ENCODE data around the gene CDK16. TPM values are rescaled to one million over a fixed set of nuclear protein-coding genes. Genes with fewer than 3 reads are reported as not detected.

Gene CDK16
- total and polyA plus RNA-seq, 2 donors (not counting 1 experiment from before 2014, with no cell fraction given), result 57.6 to 104 TPM

DNA sequence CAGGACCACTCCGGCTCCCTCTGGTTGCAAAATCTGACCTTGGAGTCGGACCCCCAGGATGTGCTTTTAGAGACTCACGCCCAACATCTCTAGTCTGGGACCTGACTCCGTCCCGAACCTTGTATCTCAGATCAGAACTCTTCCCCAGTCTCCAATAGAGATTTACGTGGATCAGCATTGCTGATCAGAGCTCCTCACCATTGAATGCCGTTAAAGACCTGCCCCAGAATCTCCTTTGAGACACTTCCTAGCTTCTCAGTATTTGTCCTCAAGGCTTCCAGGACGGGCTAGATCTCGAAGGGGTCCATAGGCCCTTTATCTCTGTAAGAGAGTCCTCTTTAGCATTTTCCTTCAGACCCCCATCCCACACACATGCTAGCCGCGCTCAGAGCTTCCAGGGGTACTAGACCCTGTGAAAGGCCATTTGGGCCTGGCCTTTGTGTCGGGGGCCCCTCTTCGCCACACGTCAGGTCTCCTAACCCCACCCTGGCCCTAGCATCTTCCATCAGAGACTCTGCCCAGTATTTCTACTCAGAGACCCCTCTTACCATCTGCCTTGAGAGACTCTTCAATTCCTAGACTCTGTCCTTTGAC, 24.2 kb upstream of the CDK16 start:
- TF ChIP-seq EZH2 (IDR thresholded peaks at IDR 0.05; ENCODE audit: low read length, missing control alignments) (no peak), CTCF (conservative IDR thresholded peaks at IDR 0.05 in 1 of 2, IDR thresholded peaks at IDR 0.05 in 1 of 2; ENCODE audit: low read depth in 1 of 2, low read length in 2 of 2) (no peak)
- H4K20me1 ChIP-seq (ENCODE audit: control insufficient read depth, extremely low read depth, insufficient read depth, low read length), result no peaks in the 10 kb centered on the region
- H3K9ac ChIP-seq (ENCODE audit: insufficient read depth, low read length), result peak overlapping the region; percentile 97
- H3K4me2 ChIP-seq (ENCODE audit: extremely low read depth, insufficient read depth, low read length), result peak overlapping the region; percentile 99
- no peaks in the 10 kb centered on the region for H3K27me3 ChIP-seq (ENCODE audit: control insufficient read depth, insufficient read depth, low read length)
- peak overlapping the region; percentile 73 to 97 (median 86) for H3K4me3 ChIP-seq (replicated peaks in 1 of 4; ENCODE audit: control extremely low read depth in 1 of 4, insufficient read depth in 1 of 4, low read depth in 3 of 4, low read length in 4 of 4)
- H3K36me3 ChIP-seq (ENCODE audit: control insufficient read depth, insufficient read depth, low read length), result peaks cover 9% of the 10 kb centered on the region
- DNase-seq (ENCODE audit: low read depth in 2 of 2), result no peak
- H3K27ac ChIP-seq (ENCODE audit: insufficient read depth, low read length), result peak overlapping the region; percentile 90
- H3K79me2 ChIP-seq (ENCODE audit: control insufficient read depth, insufficient read depth, low read length), result peaks cover 55% of the 10 kb centered on the region
- peaks cover 18% of the 10 kb centered on the region for H3K4me1 ChIP-seq (ENCODE audit: control insufficient read depth, extremely low read depth, insufficient read depth, low read length)
- H3K9me3 ChIP-seq (ENCODE audit: control insufficient read depth, insufficient read depth, low read depth, low read length), result no peaks in the 10 kb centered on the region
- H2AFZ ChIP-seq (ENCODE audit: low read length), result peak overlapping the region; percentile 35

- Histone ChIP-seq H3K4me2 (ENCODE audit: extremely low read depth, insufficient read depth, low read length) (peak overlapping the region; percentile 34), H3K36me3 (ENCODE audit: control insufficient read depth, insufficient read depth, low read length) (peaks cover 16% of the 10 kb centered on the region), H3K79me2 (ENCODE audit: control insufficient read depth, insufficient read depth, low read length) (peaks cover 62% of the 10 kb centered on the region), H2AFZ (ENCODE audit: low read length) (no peak overlapping the region), H3K9me3 (ENCODE audit: control insufficient read depth, insufficient read depth, low read depth, low read length) (no peaks in the 10 kb centered on the region), H3K4me1 (ENCODE audit: control insufficient read depth, extremely low read depth, insufficient read depth, low read length) (peaks cover 18% of the 10 kb centered on the region), H3K4me3 (replicated peaks in 1 of 4; ENCODE audit: control extremely low read depth in 1 of 4, insufficient read depth in 1 of 4, low read depth in 3 of 4, low read length in 4 of 4) (peak overlapping the region in 2 of 4 experiments; percentile 27 to 42), H3K9ac (ENCODE audit: insufficient read depth, low read length) (no peak overlapping the region), H4K20me1 (ENCODE audit: control insufficient read depth, extremely low read depth, insufficient read depth, low read length) (no peaks in the 10 kb centered on the region), H3K27ac (ENCODE audit: insufficient read depth, low read length) (no peak overlapping the region), H3K27me3 (ENCODE audit: control insufficient read depth, insufficient read depth, low read length) (no peaks in the 10 kb centered on the region)
- no peak for TF ChIP-seq CTCF (conservative IDR thresholded peaks at IDR 0.05 in 1 of 2, IDR thresholded peaks at IDR 0.05 in 1 of 2; ENCODE audit: low read depth in 1 of 2, low read length in 2 of 2)
- TF ChIP-seq EZH2 (IDR thresholded peaks at IDR 0.05; ENCODE audit: low read length, missing control alignments), result no peak
- no peak for DNase-seq (ENCODE audit: low read depth in 2 of 2)
Observed at GRCh38 chrX:47196098-47196497, 22.4 kb upstream of the CDK16 start.

DNA sequence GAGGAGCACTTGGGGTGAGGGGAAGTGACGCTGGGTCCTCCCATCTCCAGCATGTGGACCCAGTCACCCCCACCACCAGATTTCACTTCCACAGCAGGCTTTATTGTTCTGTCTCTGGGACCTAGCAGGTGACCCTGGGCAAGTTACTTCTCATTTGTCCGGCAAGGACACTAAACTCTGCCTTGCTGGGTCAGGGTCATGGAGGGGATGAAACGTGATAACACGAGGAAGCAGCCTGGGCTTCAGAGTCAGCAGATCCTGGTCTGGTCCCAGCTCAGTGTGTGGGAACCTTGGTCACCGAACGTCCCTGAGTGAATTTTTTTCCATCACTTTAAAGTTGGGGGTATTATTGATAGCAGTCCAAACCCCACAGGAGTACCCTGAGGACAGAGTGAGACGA, 21.0 kb upstream of the CDK16 start:
- TF ChIP-seq CTCF (conservative IDR thresholded peaks at IDR 0.05 in 1 of 2, IDR thresholded peaks at IDR 0.05 in 1 of 2; ENCODE audit: low read depth in 1 of 2, low read length in 2 of 2) (no peak), EZH2 (IDR thresholded peaks at IDR 0.05; ENCODE audit: low read length, missing control alignments) (no peak)
- no peak overlapping the region for H2AFZ ChIP-seq (ENCODE audit: low read length)
- H3K4me2 ChIP-seq (ENCODE audit: extremely low read depth, insufficient read depth, low read length), result peak overlapping the region; percentile 59
- no peak for DNase-seq (ENCODE audit: low read depth in 2 of 2)
- peaks cover 67% of the 10 kb centered on the region for H3K79me2 ChIP-seq (ENCODE audit: control insufficient read depth, insufficient read depth, low read length)
- no peaks in the 10 kb centered on the region for H3K9me3 ChIP-seq (ENCODE audit: control insufficient read depth, insufficient read depth, low read depth, low read length)
- no peak overlapping the region for H3K9ac ChIP-seq (ENCODE audit: insufficient read depth, low read length)
- H3K27me3 ChIP-seq (ENCODE audit: control insufficient read depth, insufficient read depth, low read length), result no peaks in the 10 kb centered on the region
- peaks cover 28% of the 10 kb centered on the region for H3K36me3 ChIP-seq (ENCODE audit: control insufficient read depth, insufficient read depth, low read length)
- H3K4me1 ChIP-seq (ENCODE audit: control insufficient read depth, extremely low read depth, insufficient read depth, low read length), result peaks cover 18% of the 10 kb centered on the region
- H3K27ac ChIP-seq (ENCODE audit: insufficient read depth, low read length), result no peak overlapping the region
- H4K20me1 ChIP-seq (ENCODE audit: control insufficient read depth, extremely low read depth, insufficient read depth, low read length), result no peaks in the 10 kb centered on the region
- peak overlapping the region in 3 of 4 experiments; percentile 2 to 42 (median 16) for H3K4me3 ChIP-seq (replicated peaks in 1 of 4; ENCODE audit: control extremely low read depth in 1 of 4, insufficient read depth in 1 of 4, low read depth in 3 of 4, low read length in 4 of 4)
